ENCODE data around the gene CST9L. TPM values are rescaled to one million over a fixed set of nuclear protein-coding genes. Genes with fewer than 3 reads are reported as not detected.

The CST9L gene
- total RNA-seq, 1 experiment from 2014 or later: not detected

DNA sequence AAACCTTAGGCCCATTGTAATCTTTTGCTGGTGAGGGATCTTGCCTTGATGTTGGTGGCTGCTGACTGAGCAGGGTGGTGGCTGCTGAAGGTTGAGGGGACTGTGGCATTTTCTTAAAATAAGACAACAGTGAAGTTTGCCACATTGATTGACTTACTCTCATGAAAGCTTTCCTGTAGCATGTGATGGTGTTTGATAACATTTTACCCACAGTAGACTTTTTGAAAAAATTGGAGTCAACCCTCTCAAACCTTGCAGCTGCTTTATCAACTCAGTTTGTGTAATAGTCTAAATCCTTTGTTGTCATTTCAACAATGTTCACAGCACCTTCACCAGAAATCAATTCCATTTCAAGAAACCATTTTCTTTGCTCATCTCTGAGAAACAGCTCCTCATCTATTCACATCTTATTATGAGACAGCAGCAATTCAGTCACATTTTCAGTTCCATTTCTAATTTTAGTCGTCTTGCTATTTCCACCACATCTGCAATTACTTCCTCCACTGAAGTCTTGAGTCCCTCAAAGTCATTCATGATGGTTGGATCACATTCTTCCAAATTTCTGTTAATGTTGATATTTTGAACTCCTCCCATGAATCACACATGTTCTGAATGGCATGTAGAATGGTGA is 37.2 kb downstream of the CST9L start:
- Histone ChIP-seq H2AFZ (ENCODE audit: low read depth, low read length, poor library complexity, severe bottlenecking) (no peak overlapping the region), H3K9me3 (ENCODE audit: control insufficient read depth in 1 of 2, insufficient read depth in 1 of 2, low read depth in 1 of 2, low read length in 2 of 2) (no peaks in the 10 kb centered on the region; a peak in 1 of 4 replicates), H3K79me2 (ENCODE audit: insufficient read depth, low read length) (no peaks in the 10 kb centered on the region), H3K4me2 (ENCODE audit: low read length) (no peak overlapping the region), H3K36me3 (ENCODE audit: control insufficient read depth in 1 of 2, insufficient read depth in 2 of 2, low read length in 2 of 2) (no peaks in the 10 kb centered on the region), H3K27me3 (ENCODE audit: insufficient read depth, low read length) (0 out of 2 replicates have a peak, but pooled peaks cover 6% of the 10 kb centered on the region), H4K20me1 (ENCODE audit: insufficient read depth) (no peaks in the 10 kb centered on the region), H3K4me3 (replicated peaks in 1 of 2; ENCODE audit: low read depth in 1 of 2, low read length in 2 of 2) (no peak overlapping the region), H3K4me1 (ENCODE audit: control insufficient read depth in 1 of 2, insufficient read depth in 2 of 2, low read length in 2 of 2) (0 out of 4 replicates have a peak, but pooled peaks cover 0 to 5% of the 10 kb centered on the region in 2 experiments), H3K9me2 (ENCODE audit: insufficient read depth) (no peaks in the 10 kb centered on the region), H3K27ac (ENCODE audit: low read depth, low read length) (no peak overlapping the region), H3K9ac (ENCODE audit: low read length) (no peak overlapping the region)
- no peak for DNase-seq (ENCODE audit: low read depth, low spot score)
- intact Hi-C loops (cut with micrococcal nuclease): no loop called here
- ChIA-PET CTCF (no interaction called here), POLR2A (no interaction called here), RAD21 (ENCODE audit: low non-redundant PET in 1 of 2, low total read pairs in 2 of 2, uncharacterized antibody in 2 of 2, unreplicated experiment in 2 of 2) (no interaction called here)
- ATAC-seq: no peak
- BruUV-seq (replicated peaks): no TSS peak
- TF ChIP-seq, protein P1, sequence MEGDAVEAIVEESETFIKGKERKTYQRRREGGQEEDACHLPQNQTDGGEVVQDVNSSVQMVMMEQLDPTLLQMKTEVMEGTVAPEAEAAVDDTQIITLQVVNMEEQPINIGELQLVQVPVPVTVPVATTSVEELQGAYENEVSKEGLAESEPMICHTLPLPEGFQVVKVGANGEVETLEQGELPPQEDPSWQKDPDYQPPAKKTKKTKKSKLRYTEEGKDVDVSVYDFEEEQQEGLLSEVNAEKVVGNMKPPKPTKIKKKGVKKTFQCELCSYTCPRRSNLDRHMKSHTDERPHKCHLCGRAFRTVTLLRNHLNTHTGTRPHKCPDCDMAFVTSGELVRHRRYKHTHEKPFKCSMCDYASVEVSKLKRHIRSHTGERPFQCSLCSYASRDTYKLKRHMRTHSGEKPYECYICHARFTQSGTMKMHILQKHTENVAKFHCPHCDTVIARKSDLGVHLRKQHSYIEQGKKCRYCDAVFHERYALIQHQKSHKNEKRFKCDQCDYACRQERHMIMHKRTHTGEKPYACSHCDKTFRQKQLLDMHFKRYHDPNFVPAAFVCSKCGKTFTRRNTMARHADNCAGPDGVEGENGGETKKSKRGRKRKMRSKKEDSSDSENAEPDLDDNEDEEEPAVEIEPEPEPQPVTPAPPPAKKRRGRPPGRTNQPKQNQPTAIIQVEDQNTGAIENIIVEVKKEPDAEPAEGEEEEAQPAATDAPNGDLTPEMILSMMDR (IDR thresholded peaks at IDR 0.05 in 2 of 3, conservative IDR thresholded peaks at IDR 0.05 in 1 of 3; ENCODE audit: borderline replicate concordance in 1 of 3, insufficient read depth in 1 of 3, low read depth in 2 of 3, low read length in 2 of 3): no peak
- TF ChIP-seq EGR1 (IDR thresholded peaks at IDR 0.05; ENCODE audit: low read depth) (no peak), RAD21 (IDR thresholded peaks at IDR 0.05; ENCODE audit: low read depth) (no peak), SRF (IDR thresholded peaks at IDR 0.05; ENCODE audit: low read depth) (no peak), ZBTB33 (IDR thresholded peaks at IDR 0.05; ENCODE audit: extremely low read depth, insufficient replicate concordance, low read length) (no peak), SP1 (IDR thresholded peaks at IDR 0.05; ENCODE audit: low read depth) (no peak), ZNF274 (IDR thresholded peaks at IDR 0.05; ENCODE audit: low read depth, low read length) (no peak), EZH2 (IDR thresholded peaks at IDR 0.05) (no peak), MAX (IDR thresholded peaks at IDR 0.05) (no peak), POLR2AphosphoS5 (IDR thresholded peaks at IDR 0.05; ENCODE audit: low read depth, low read length) (no peak), EZH2phosphoT487 (IDR thresholded peaks at IDR 0.05; ENCODE audit: borderline replicate concordance) (no peak), REST (IDR thresholded peaks at IDR 0.05; ENCODE audit: low read depth) (no peak), FOSL1 (IDR thresholded peaks at IDR 0.05; ENCODE audit: low read depth) (no peak)
- TF ChIP-seq, protein P2, sequence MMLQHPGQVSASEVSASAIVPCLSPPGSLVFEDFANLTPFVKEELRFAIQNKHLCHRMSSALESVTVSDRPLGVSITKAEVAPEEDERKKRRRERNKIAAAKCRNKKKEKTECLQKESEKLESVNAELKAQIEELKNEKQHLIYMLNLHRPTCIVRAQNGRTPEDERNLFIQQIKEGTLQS (IDR thresholded peaks at IDR 0.05): no peak
